ENCODE results near the gene MARVELD2.
"Not testable (repeated sequence)": the region's sequence is repeated elsewhere in the genome, so short reads cannot be mapped to it uniquely, and the experiment has no call there.

MARVELD2 gene

GRCh38 chr5:69466375-69466774 lies 51.5 kb downstream of the MARVELD2 start:
- not testable (repeated sequence) for H3K27me3 Mint-ChIP-seq; H3K27ac Mint-ChIP-seq; H3K9me3 Mint-ChIP-seq; H3K4me3 Mint-ChIP-seq; H3K4me1 Mint-ChIP-seq; ATAC-seq; H3K36me3 Mint-ChIP-seq (ENCODE audit: low read depth); DNase-seq

DNA sequence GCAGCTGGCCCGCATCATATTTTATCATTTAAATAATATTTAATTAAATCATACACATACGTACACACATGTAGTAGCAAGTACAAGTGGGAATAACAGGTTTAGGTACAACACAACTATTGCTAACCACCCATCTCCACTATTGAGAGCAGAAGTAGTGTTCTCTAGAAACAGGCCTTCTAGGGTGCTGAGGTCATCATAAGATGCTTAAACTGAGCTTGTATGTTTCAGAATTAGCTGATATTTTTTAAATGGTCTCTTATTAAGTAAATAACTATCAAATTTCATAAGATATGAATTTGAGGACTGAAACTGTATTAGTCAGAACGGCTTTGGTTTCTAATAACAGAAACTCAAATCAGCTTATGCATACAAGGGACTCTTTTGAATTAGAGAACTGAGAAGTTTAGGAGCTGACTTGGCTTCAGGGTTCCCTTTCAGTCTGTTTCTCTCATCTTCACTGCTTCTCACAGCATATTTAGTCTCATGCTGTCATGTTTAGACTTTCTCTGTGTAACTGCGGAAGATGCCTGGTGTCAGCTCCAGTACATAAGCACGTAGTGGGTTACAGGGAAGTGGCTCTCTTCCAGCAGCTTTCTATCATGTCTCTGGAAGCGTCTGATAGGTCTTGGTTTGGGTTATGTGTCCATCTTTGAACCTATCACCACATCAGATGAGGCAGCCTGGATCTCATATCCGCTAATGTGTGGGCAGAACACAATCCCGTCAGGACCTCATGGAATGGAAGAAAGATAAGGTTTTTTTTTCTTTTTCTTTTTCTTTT lies 52.7 kb downstream of the MARVELD2 start:
- no peaks in the 10 kb centered on the region for H3K9me3 Mint-ChIP-seq
- no peaks in the 10 kb centered on the region for H3K4me1 Mint-ChIP-seq
- no peaks in the 10 kb centered on the region for H3K36me3 Mint-ChIP-seq (ENCODE audit: low read depth)
- H3K27me3 Mint-ChIP-seq: no peaks in the 10 kb centered on the region
- no peak overlapping the region for H3K27ac Mint-ChIP-seq
- H3K4me3 Mint-ChIP-seq: no peak overlapping the region
- no peak for DNase-seq
- no peak for ATAC-seq

- Mint-ChIP-seq H3K9me3 (no peaks in the 10 kb centered on the region), H3K4me3 (no peak overlapping the region), H3K27ac (no peak overlapping the region), H3K4me1 (no peaks in the 10 kb centered on the region), H3K27me3 (no peaks in the 10 kb centered on the region), H3K36me3 (ENCODE audit: low read depth) (no peaks in the 10 kb centered on the region)
- no peak for ATAC-seq
- no peak for DNase-seq
Measured at GRCh38 chr5:69468631-69469030, 53.7 kb downstream of the MARVELD2 start.

DNA sequence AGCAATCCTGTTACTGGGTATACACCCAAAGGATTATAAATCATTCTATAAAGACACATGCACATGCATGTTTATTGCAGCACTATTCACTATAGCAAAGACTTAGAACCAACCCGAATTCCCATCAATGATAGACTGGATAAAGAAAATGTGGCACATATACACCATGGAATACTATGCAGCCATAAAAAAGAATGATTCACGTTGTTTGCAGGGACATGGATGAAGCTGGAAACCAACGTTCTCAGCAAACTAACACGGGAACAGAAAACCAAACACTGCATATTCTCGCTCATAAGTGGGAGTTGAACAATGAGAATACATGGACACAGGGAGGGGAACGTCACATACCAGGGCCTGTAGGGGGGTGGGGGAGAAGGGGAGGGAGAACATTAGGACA lies 56.6 kb downstream of the MARVELD2 start:
- not testable (repeated sequence) for H3K27me3 Mint-ChIP-seq, H3K4me1 Mint-ChIP-seq, H3K4me3 Mint-ChIP-seq

DNA sequence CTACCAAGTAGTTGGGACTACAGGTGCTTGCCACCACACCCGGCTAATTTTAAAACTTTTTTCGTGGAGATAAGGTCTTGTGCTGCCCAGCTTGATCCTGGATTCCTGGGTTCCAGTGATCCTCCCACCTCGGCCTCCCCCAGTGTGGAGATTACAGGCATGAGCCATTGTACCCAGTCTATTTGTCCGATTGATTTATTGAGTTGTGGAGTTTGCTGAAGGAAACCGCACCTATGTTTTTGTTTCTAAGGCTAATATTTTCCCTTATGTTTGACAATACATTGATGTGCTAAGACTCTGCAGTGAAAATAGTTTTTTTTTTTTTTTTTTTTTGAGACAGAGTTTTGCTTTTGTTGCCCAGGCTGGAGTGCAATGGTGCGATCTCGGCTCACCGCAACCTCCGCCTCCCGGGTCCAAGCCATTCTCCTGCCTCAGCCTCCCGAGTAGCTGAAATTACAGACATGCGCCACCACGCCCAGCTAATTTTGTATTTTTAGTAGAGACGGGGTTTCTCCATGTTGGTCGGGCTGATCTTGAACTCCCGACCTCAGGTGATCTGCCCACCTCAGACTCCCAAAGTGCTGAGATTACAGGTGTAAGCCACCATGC lies 57.7 kb downstream of the MARVELD2 start:
- H3K36me3 Mint-ChIP-seq (ENCODE audit: low read depth); H3K4me1 Mint-ChIP-seq; H3K27me3 Mint-ChIP-seq; H3K9me3 Mint-ChIP-seq; H3K4me3 Mint-ChIP-seq; ATAC-seq; DNase-seq; H3K27ac Mint-ChIP-seq: not testable (repeated sequence)

More for the DNA sequence above, 56.6 kb downstream of the MARVELD2 start:
- not testable (repeated sequence) for H3K9me3 Mint-ChIP-seq; H3K36me3 Mint-ChIP-seq (ENCODE audit: low read depth); DNase-seq; ATAC-seq; H3K27ac Mint-ChIP-seq

- Mint-ChIP-seq H3K4me3 (no peak overlapping the region), H3K27me3 (no peaks in the 10 kb centered on the region), H3K36me3 (ENCODE audit: low read depth) (no peaks in the 10 kb centered on the region), H3K4me1 (no peaks in the 10 kb centered on the region), H3K27ac (no peak overlapping the region), H3K9me3 (no peaks in the 10 kb centered on the region)
- DNase-seq (no peak), ATAC-seq (no peak)
Measured at GRCh38 chr5:69477170-69477569, 62.3 kb downstream of the MARVELD2 start.

DNA sequence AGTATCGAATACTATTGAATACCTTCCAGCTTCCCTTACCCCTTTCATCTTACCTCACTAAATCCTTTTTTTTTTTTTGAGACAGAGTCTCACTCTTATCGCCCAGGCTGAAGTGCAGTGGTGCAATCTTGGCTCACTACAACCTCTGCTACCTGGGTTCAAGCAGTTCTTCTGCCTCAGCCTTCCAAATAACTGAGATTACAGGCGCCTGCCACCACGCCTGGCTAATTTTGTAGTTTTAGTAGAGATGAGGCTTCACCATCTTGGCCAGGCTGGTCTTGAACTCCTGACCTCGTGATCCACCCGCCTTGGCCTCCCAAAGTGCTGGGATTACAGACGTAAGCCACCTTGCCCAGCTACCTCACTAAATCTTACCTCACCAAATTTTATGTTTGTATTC lies 63.4 kb downstream of the MARVELD2 start:
- not testable (repeated sequence) for DNase-seq; H3K27ac Mint-ChIP-seq; H3K4me1 Mint-ChIP-seq; H3K27me3 Mint-ChIP-seq; H3K4me3 Mint-ChIP-seq; ATAC-seq; H3K9me3 Mint-ChIP-seq; H3K36me3 Mint-ChIP-seq (ENCODE audit: low read depth)

GRCh38 chr5:69484891-69485290 lies 70.0 kb downstream of the MARVELD2 start:
- Mint-ChIP-seq H3K36me3 (ENCODE audit: low read depth) (no peaks in the 10 kb centered on the region), H3K9me3 (no peaks in the 10 kb centered on the region), H3K27me3 (peaks cover 12% of the 10 kb centered on the region), H3K4me1 (no peaks in the 10 kb centered on the region), H3K4me3 (no peak overlapping the region), H3K27ac (no peak overlapping the region)
- ATAC-seq (no peak), DNase-seq (no peak)

GRCh38 chr5:69485471-69485870 lies 70.6 kb downstream of the MARVELD2 start:
- DNase-seq: no peak
- H3K4me3 Mint-ChIP-seq: no peak overlapping the region
- no peak for ATAC-seq
- H3K27ac Mint-ChIP-seq: no peak overlapping the region
- H3K9me3 Mint-ChIP-seq: no peaks in the 10 kb centered on the region
- H3K27me3 Mint-ChIP-seq: peaks cover 17% of the 10 kb centered on the region
- H3K4me1 Mint-ChIP-seq: no peaks in the 10 kb centered on the region
- H3K36me3 Mint-ChIP-seq (ENCODE audit: low read depth): no peaks in the 10 kb centered on the region

DNA sequence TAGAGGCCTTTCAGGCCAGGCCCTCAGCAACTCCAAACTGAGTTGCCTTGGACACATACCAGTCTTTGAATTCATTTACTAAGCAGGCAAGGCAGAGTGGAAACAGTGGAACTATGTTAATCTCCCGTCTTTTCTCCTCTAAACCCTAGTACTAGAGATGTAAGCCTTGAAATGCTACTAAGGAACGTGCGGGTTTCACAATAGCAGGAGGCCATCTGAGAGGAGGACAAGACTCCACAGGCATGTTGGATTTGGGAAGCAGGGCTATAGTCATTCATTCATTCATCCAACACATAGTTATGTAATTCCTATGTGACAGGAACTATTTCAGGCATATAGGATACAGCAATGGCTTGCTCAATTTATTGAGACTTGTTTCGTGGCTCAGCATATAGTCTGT lies 74.3 kb downstream of the MARVELD2 start:
- Mint-ChIP-seq H3K4me1 (peaks cover 3% of the 10 kb centered on the region), H3K4me3 (no peak overlapping the region), H3K9me3 (no peaks in the 10 kb centered on the region), H3K36me3 (ENCODE audit: low read depth) (no peaks in the 10 kb centered on the region), H3K27me3 (peaks cover 48% of the 10 kb centered on the region), H3K27ac (no peak overlapping the region)
- ATAC-seq (no peak), DNase-seq (no peak)

DNA sequence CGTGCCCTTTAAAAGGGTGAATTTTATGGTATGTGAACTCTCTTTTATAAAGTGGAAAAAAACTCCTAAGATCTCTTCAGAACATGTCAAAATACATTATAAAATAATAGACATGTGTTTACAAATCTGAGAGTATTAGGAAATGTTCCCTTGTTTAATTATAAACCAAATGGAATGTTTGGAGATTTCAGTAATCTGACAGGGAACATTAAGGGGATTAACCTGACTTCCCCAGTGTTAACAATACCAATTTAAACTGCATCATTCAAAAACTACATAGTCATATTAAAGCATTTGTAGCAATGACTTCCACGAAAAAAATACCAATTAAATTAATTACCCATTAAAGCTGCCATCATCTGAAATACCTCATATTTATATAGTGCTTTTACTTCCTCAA lies 76.1 kb downstream of the MARVELD2 start:
- peaks cover 57% of the 10 kb centered on the region for H3K27me3 Mint-ChIP-seq
- H3K9me3 Mint-ChIP-seq: no peaks in the 10 kb centered on the region
- H3K4me1 Mint-ChIP-seq: peaks cover 6% of the 10 kb centered on the region

GRCh38 chr5:69491838-69492390 lies 77.0 kb downstream of the MARVELD2 start:
- Mint-ChIP-seq H3K27ac (no peak overlapping the region), H3K4me1 (peaks cover 6% of the 10 kb centered on the region), H3K36me3 (ENCODE audit: low read depth) (no peaks in the 10 kb centered on the region), H3K9me3 (no peaks in the 10 kb centered on the region), H3K27me3 (peaks cover 59% of the 10 kb centered on the region), H3K4me3 (peak overlapping the region; percentile 65)
- ATAC-seq (no peak), DNase-seq (no peak)

More for the DNA sequence above, 76.1 kb downstream of the MARVELD2 start:
- Mint-ChIP-seq H3K36me3 (ENCODE audit: low read depth) (no peaks in the 10 kb centered on the region), H3K4me3 (no peak overlapping the region), H3K27ac (no peak overlapping the region)
- DNase-seq: no peak
- no peak for ATAC-seq

DNA sequence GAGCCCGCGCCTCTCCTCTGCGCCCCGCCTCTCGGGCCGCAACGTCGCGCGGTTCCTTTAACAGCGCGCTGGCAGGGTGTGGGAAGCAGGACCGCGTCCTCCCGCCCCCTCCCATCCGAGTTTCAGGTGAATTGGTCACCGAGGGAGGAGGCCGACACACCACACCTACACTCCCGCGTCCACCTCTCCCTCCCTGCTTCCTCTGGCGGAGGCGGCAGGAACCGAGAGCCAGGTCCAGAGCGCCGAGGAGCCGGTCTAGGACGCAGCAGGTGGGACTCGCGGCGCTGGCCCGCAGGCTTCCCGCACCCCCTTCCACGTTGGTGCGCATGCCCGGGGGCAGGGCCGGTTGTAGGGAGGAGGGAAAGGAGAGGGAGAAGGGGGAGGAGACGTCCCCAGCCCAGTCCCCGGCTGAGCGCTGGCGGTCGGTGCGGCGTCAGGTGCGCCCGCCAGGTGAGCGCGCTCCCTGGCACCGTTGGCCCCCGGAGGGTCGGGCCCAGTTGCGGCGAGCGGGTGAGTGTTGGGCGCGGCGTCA lies 77.5 kb downstream of the MARVELD2 start, which contains the start of gene OCLN:
OCLN (plus strand) TSS at position 400 of the 532 bp plus-strand sequence. CDS start 11,455 bp downstream, outside the sequence.
- Mint-ChIP-seq H3K27ac (no peak within 1 kb of the TSS), H3K4me1 (peaks cover 6% of the 10 kb centered on the region), H3K36me3 (ENCODE audit: low read depth) (no peaks in the 10 kb centered on the region), H3K4me3 (peak within 1 kb of the TSS; percentile 71), H3K9me3 (no peaks in the 10 kb centered on the region), H3K27me3 (peaks cover 61% of the 10 kb centered on the region)
- ATAC-seq (peak; percentile 47), DNase-seq (peak; percentile 12)

DNA sequence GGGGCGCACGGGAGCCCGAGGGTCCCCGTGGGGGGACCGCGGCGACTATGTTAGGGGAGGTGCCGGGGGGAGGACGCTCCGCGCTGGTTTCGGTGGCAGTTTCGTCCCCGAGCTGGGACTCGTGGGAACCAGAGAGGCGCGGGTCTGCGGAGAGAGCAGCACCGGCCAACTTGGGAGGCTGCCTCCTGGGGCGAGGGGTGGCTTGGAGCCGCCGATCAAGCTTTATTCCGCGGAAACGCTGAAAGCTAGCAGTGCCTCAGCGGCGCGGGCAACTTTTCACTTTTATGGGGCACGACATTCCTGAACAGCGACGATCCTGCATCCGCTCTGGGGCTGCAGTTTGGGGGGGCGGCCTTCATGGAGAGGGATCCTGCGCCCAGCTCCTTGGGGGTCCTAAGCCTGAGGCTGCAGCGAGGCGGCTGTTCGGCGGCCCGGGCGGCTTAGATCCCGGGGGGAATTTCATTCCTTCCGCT lies 78.0 kb downstream of the MARVELD2 start:
- no peaks in the 10 kb centered on the region for H3K36me3 Mint-ChIP-seq (ENCODE audit: low read depth)
- H3K4me3 Mint-ChIP-seq: peak overlapping the region; percentile 71
- no peaks in the 10 kb centered on the region for H3K9me3 Mint-ChIP-seq
- peaks cover 6% of the 10 kb centered on the region for H3K4me1 Mint-ChIP-seq
- peaks cover 63% of the 10 kb centered on the region for H3K27me3 Mint-ChIP-seq
- ATAC-seq: peak; percentile 41
- peak; percentile 10 for DNase-seq
- no peak overlapping the region for H3K27ac Mint-ChIP-seq

Data from activated naive CD8-positive, alpha-beta T cell treated with anti-CD3 and anti-CD28 coated beads, Interleukin-2, amount 50 U/mL, for 24 hours (primary cell).